PC-3 (cell line): Measurements from ENCODE around the gene PNMA8A.

Source experiments
- CTCF ChIP-seq: fragments of 300-600 bp; sonication (generic); conservative IDR thresholded peaks from 2 replicates; pipeline ENCODE4 v1.5.1; 2017; ENCODE audit warnings: antibody characterized with exemption, low read depth, mild to moderate bottlenecking, low read length
- EZH2 ChIP-seq: fragments of 300-600 bp; sonication (generic); IDR thresholded peaks from one replicate; pipeline ENCODE4 v1.6.1; 2017; ENCODE audit warnings: antibody characterized with exemption, mild to moderate bottlenecking, low read length; ENCODE audit not compliant: unreplicated experiment
- EZH2phosphoT487 ChIP-seq: fragments of 300-600 bp; sonication (generic); IDR thresholded peaks from 2 replicates; pipeline ENCODE4 v1.6.1; 2018; ENCODE audit warnings: mild to moderate bottlenecking, antibody characterized with exemption, low read length, borderline replicate concordance

GRCh38 chr19:46460055-46460454, 11.3 kb downstream of the PNMA8A start:
- TF ChIP-seq EZH2 (no peak), CTCF (no peak), EZH2phosphoT487 (no peak)
